Loucy (cell line): ENCODE data around the gene RPS6KA6.

Experiments
- H2AFZ ChIP-seq: fragments of 200-600 bp; sonication (generic); 2 replicates; pipeline ENCODE4 v1.6.0; 2016; ENCODE audit warnings: antibody characterized with exemption, mild to moderate bottlenecking, low read length, moderate library complexity
- H3F3A ChIP-seq: fragments of 200-600 bp; 2 replicates; pipeline ENCODE4 v1.6.0; 2016; ENCODE audit warnings: antibody characterized with exemption, low read depth, mild to moderate bottlenecking
- H3K27me3 ChIP-seq: fragments of 200-600 bp; sonication (generic); 2 replicates; pipeline ENCODE4 v1.6.1; 2014; ENCODE audit warnings: low read length, mild to moderate bottlenecking; ENCODE audit not compliant: insufficient read depth, poor library complexity, severe bottlenecking
- H3K36me3 ChIP-seq: fragments of 200-600 bp; sonication (generic); 2 replicates; pipeline ENCODE4 v1.6.1; 2016; ENCODE audit warnings: low read length; ENCODE audit not compliant: insufficient read depth
- H3K4me1 ChIP-seq: fragments of 200-600 bp; sonication (generic); 2 replicates; pipeline ENCODE4 v1.5.1; 2014; ENCODE audit warnings: low read length, mild to moderate bottlenecking; ENCODE audit not compliant: insufficient read depth, poor library complexity, severe bottlenecking
- H3K4me2 ChIP-seq: fragments of 200-600 bp; sonication (generic); 2 replicates; pipeline ENCODE4 v1.6.0; 2014; ENCODE audit warnings: antibody characterized with exemption, low read length, low read depth, mild to moderate bottlenecking; ENCODE audit not compliant: poor library complexity, severe bottlenecking
- H3K4me3 ChIP-seq: fragments of 200-600 bp; sonication (generic); 2 replicates; pipeline ENCODE4 v1.5.1; 2014; ENCODE audit warnings: low read length, mild to moderate bottlenecking, mixed read lengths; ENCODE audit not compliant: poor library complexity, severe bottlenecking
- H3K79me2 ChIP-seq: fragments of 200-600 bp; sonication (generic); 2 replicates; pipeline ENCODE4 v1.6.1; 2014; ENCODE audit warnings: low read length; ENCODE audit not compliant: insufficient read depth
- H3K9ac ChIP-seq: fragments of 200-600 bp; sonication (generic); 2 replicates; pipeline ENCODE4 v1.6.0; 2014; ENCODE audit warnings: mild to moderate bottlenecking, low read depth, low read length, moderate library complexity; ENCODE audit not compliant: poor library complexity, severe bottlenecking
- H3K9me2 ChIP-seq: fragments of 200-600 bp; sonication (generic); replicated peaks from 2 replicates; pipeline ENCODE4 v1.6.1; 2016; ENCODE audit warnings: low read depth, low read length, mixed read lengths
- H3K9me3 ChIP-seq: fragments of 200-600 bp; sonication (generic); 2 replicates; pipeline ENCODE4 v1.6.1; 2014; ENCODE audit warnings: mild to moderate bottlenecking, antibody characterized with exemption, low read length, low read depth; ENCODE audit not compliant: insufficient read depth
- H4K20me1 ChIP-seq: fragments of 200-600 bp; sonication (generic); 2 replicates; pipeline ENCODE4 v1.6.0; 2014; ENCODE audit warnings: antibody characterized with exemption, low read length, mild to moderate bottlenecking; ENCODE audit not compliant: insufficient read depth, poor library complexity, severe bottlenecking
- EZH2phosphoT487 ChIP-seq: fragments of 200-600 bp; IDR thresholded peaks from 2 replicates; pipeline ENCODE4 v1.6.1; 2018; ENCODE audit warnings: antibody characterized with exemption, mild to moderate bottlenecking, moderate library complexity, borderline replicate concordance
- TF ChIP-seq, protein P1 (sequence below): fragments of 200-600 bp; sonication (generic); conservative IDR thresholded peaks from 2 replicates; pipeline ENCODE4 v1.5.1; 2014; ENCODE audit warnings: mild to moderate bottlenecking, antibody characterized with exemption, low read length

Gene RPS6KA6

DNA sequence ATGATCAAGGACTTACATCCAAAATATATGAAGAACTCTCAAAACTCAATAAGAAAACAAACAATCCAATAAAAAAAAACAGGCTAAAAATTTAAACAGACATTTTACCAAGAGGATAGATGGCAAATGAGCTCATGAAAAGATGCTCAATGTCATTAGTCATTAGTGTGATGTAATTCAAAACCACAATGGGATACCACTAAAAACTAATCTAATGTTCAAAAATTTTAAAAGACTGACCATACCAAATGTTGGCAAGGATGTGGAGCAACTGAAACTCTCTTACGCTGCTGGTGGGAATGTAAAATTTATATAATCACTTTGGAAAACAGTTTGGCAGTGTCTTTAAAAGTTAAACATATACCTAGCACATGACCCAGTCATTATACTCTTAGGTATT, 43.7 kb downstream of the RPS6KA6 start:
- no peaks in the 10 kb centered on the region for H3F3A ChIP-seq
- no peak overlapping the region for H2AFZ ChIP-seq
- H3K27me3 ChIP-seq = no peaks in the 10 kb centered on the region
- no peaks in the 10 kb centered on the region for H3K36me3 ChIP-seq
- no peaks in the 10 kb centered on the region for H3K9me3 ChIP-seq
- H3K4me2 ChIP-seq = no peak overlapping the region
- no peak overlapping the region for H3K4me3 ChIP-seq
- no peak for TF ChIP-seq EZH2phosphoT487
- TF ChIP-seq, protein P1, sequence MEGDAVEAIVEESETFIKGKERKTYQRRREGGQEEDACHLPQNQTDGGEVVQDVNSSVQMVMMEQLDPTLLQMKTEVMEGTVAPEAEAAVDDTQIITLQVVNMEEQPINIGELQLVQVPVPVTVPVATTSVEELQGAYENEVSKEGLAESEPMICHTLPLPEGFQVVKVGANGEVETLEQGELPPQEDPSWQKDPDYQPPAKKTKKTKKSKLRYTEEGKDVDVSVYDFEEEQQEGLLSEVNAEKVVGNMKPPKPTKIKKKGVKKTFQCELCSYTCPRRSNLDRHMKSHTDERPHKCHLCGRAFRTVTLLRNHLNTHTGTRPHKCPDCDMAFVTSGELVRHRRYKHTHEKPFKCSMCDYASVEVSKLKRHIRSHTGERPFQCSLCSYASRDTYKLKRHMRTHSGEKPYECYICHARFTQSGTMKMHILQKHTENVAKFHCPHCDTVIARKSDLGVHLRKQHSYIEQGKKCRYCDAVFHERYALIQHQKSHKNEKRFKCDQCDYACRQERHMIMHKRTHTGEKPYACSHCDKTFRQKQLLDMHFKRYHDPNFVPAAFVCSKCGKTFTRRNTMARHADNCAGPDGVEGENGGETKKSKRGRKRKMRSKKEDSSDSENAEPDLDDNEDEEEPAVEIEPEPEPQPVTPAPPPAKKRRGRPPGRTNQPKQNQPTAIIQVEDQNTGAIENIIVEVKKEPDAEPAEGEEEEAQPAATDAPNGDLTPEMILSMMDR = no peak
- no peaks in the 10 kb centered on the region for H3K4me1 ChIP-seq
- H3K9ac ChIP-seq = no peak overlapping the region
- H4K20me1 ChIP-seq = no peaks in the 10 kb centered on the region
- no peaks in the 10 kb centered on the region for H3K9me2 ChIP-seq
- no peaks in the 10 kb centered on the region for H3K79me2 ChIP-seq

GRCh38 chrX:84133023-84133422, 55.0 kb downstream of the RPS6KA6 start:
- H2AFZ ChIP-seq = no peak overlapping the region
- H3K4me1 ChIP-seq = no peaks in the 10 kb centered on the region
- H4K20me1 ChIP-seq = no peaks in the 10 kb centered on the region
- no peaks in the 10 kb centered on the region for H3K27me3 ChIP-seq
- TF ChIP-seq, protein P1 = no peak
- no peak for TF ChIP-seq EZH2phosphoT487
- H3K4me2 ChIP-seq = no peak overlapping the region
- H3K9me2 ChIP-seq = no peaks in the 10 kb centered on the region
- no peaks in the 10 kb centered on the region for H3K79me2 ChIP-seq
- H3F3A ChIP-seq = no peaks in the 10 kb centered on the region
- H3K9me3 ChIP-seq = no peaks in the 10 kb centered on the region
- no peak overlapping the region for H3K9ac ChIP-seq
- H3K36me3 ChIP-seq = no peaks in the 10 kb centered on the region
- H3K4me3 ChIP-seq = no peak overlapping the region

DNA sequence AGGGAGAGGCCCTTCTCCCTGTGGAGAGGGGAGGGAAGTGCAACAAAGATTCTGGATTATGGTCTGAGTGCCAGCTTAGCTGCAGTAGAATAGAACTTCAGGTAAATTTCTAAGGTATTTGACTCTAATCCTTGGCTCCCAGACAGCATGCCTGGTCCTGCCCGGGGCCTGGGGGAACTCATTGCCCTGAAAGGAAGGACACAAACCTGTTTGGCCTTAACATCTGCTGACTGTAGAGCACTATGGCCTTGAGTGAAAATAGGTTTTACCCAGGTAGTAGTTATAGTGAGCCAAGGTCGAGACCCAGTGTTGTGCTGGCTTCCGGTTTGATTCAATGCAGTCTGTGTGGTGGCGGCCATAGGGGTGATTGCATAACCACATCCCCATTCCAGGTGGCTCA, 64.4 kb downstream of the RPS6KA6 start:
- Histone ChIP-seq H3K9ac (no peak overlapping the region), H3F3A (no peaks in the 10 kb centered on the region), H3K79me2 (no peaks in the 10 kb centered on the region), H4K20me1 (no peaks in the 10 kb centered on the region), H3K4me3 (no peak overlapping the region), H3K4me1 (no peaks in the 10 kb centered on the region), H3K9me2 (no peaks in the 10 kb centered on the region), H3K9me3 (no peaks in the 10 kb centered on the region), H2AFZ (no peak overlapping the region), H3K36me3 (no peaks in the 10 kb centered on the region), H3K4me2 (no peak overlapping the region), H3K27me3 (no peaks in the 10 kb centered on the region)
- TF ChIP-seq, protein P1 = no peak
- no peak for TF ChIP-seq EZH2phosphoT487
